ENCODE data around the gene SSC5D.

Gene SSC5D

GRCh38 chr19:55461974-55462626 lies 26.1 kb upstream of the SSC5D start:
- Histone ChIP-seq H3K4me1 (ENCODE audit: control insufficient read depth, insufficient read depth, low read length) (peaks cover 12% of the 10 kb centered on the region), H3K9me3 (ENCODE audit: control insufficient read depth, insufficient read depth, low read depth, low read length) (no peaks in the 10 kb centered on the region), H3K36me3 (ENCODE audit: control insufficient read depth in 2 of 2, insufficient read depth in 1 of 2, low read length in 2 of 2) (no peaks in the 10 kb centered on the region), H3K27ac (ENCODE audit: extremely low read depth, low read depth, low read length) (no peak overlapping the region), H3K4me3 (ENCODE audit: low read depth, low read length) (peak overlapping the region; percentile 49)
- ChIA-PET CTCF (interaction anchor here (0.6 to 1.6 kb wide), 10 partner anchors 9 to 185 kb away, joined by 3 to 12 read pairs (median 3); partner anchors contain the start of gene ZNF865), POLR2A (interaction anchor here (0.5 to 1.7 kb wide), 38 partner anchors 9 to 1261 kb away, joined by 3 to 34 read pairs (median 4); partner anchors contain the start of genes BRSK1, FIZ1, HSPBP1 and KMT5C)
- TF ChIP-seq YY2 (tag by site-specific recombination; IDR thresholded peaks at IDR 0.05): no peak
- no peak for TF ChIP-seq ZNF704 (tag by site-specific recombination; IDR thresholded peaks at IDR 0.05)
- TF ChIP-seq KLF10 (tag by site-specific recombination; IDR thresholded peaks at IDR 0.05): 0 out of 2 replicates have a peak, but pooled peaks have one; percentile 1
- no peak for TF ChIP-seq ZNF248 (tag by site-specific recombination; IDR thresholded peaks at IDR 0.05)
- TF ChIP-seq GLIS2 (tag by site-specific recombination; IDR thresholded peaks at IDR 0.05): no peak
- TF ChIP-seq ZNF658 (tag by site-specific recombination; IDR thresholded peaks at IDR 0.05): no peak
- TF ChIP-seq PRDM6 (tag by site-specific recombination; IDR thresholded peaks at IDR 0.05): no peak
- no peak for TF ChIP-seq ZBTB17 (tag by site-specific recombination; IDR thresholded peaks at IDR 0.05)
- TF ChIP-seq ZSCAN30 (tag by site-specific recombination; IDR thresholded peaks at IDR 0.05): 0 out of 2 replicates have a peak, but pooled peaks have one; percentile 26
- no peak for TF ChIP-seq ZNF514 (tag by site-specific recombination; IDR thresholded peaks at IDR 0.05)
- TF ChIP-seq MYNN (tag by site-specific recombination; IDR thresholded peaks at IDR 0.05; ENCODE audit: borderline replicate concordance): no peak
- TF ChIP-seq CTCF (tag by site-specific recombination; IDR thresholded peaks at IDR 0.05): 0 out of 2 replicates have a peak, but pooled peaks have one; percentile 9
- TF ChIP-seq ZSCAN4 (tag by site-specific recombination; IDR thresholded peaks at IDR 0.05): no peak
- no peak for TF ChIP-seq ZFP3 (tag by site-specific recombination; IDR thresholded peaks at IDR 0.05; ENCODE audit: low read depth)
- no peak for TF ChIP-seq ZNF785 (tag by site-specific recombination; IDR thresholded peaks at IDR 0.05)
- TF ChIP-seq ZNF398 (tag by site-specific recombination; IDR thresholded peaks at IDR 0.05): no peak
- TF ChIP-seq HIC1 (tag by site-specific recombination; IDR thresholded peaks at IDR 0.05): no peak
- TF ChIP-seq ZNF623 (tag by site-specific recombination; IDR thresholded peaks at IDR 0.05): peak; percentile 97
- no peak for TF ChIP-seq ZNF571 (tag by site-specific recombination; IDR thresholded peaks at IDR 0.05)
- no peak for TF ChIP-seq ZNF37A (tag by site-specific recombination; IDR thresholded peaks at IDR 0.05)
- peak; percentile 74 for TF ChIP-seq SP3 (tag by site-specific recombination; IDR thresholded peaks at IDR 0.05)
- peak; percentile 45; the same call in 1 of the 2 replicates for TF ChIP-seq KLF7 (tag by site-specific recombination; IDR thresholded peaks at IDR 0.05; ENCODE audit: borderline replicate concordance)
- TF ChIP-seq ZNF341 (tag by site-specific recombination; IDR thresholded peaks at IDR 0.05; ENCODE audit: low read depth): peak; percentile 89
- no peak; the same call in 1 of the 2 replicates for TF ChIP-seq PATZ1 (tag by site-specific recombination; IDR thresholded peaks at IDR 0.05)
- 0 out of 2 replicates have a peak, but pooled peaks have one; percentile 20 for TF ChIP-seq ZNF843 (tag by site-specific recombination; IDR thresholded peaks at IDR 0.05)
- TF ChIP-seq ZNF544 (tag by site-specific recombination; IDR thresholded peaks at IDR 0.05): no peak
